ENCODE data around the gene SMIM13.

The SMIM13 gene

DNA sequence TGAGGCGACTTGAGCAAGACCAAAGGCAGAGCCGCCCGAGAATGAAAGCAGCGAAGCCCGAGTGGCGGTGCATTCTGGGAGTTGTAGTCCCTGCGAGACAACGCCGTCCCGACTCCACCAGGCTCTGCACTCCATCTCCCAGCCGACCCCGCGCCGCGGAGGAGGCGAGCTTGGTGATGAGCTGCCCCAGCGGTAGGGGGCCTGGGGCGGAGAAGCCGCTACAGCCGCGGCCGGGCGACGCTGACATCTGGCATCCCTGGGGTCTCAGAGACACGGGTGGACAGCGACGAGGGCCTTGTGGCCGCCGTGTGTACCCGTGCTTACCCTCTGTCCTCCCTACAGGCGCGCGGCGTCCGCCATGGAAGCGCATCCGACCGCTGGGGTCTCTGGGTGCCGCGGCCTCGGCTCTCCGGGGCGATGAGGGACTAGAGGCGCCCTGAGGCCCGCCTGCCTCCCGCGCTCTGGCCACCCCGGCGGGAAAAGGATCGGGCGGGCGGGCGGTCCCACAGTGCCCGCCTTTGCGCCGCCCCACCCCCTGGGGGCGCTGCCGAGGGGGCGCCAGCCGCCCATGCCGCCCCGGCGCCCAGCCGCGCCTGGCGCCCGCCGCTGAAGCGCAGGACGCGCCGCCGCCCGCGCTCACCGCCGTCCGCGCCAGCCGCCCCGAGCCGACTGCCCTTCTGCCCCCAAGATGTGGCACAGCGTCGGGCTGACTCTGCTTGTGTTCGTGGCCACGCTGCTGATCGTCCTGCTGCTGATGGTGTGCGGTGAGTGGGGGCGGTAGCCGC lies at the start of gene SMIM13:
SMIM13 (plus strand) TSS at position 209 of the 785 bp plus-strand sequence; CDS start at position 689, 480 bp downstream.
- H3K4me3 ChIP-seq (ENCODE audit: low read depth in 1 of 2, low read length in 2 of 2) = peak within 1 kb of the TSS; percentile 86 to 96
- H3K4me1 ChIP-seq (ENCODE audit: insufficient read depth, low read length) = peaks cover 7% of the 10 kb centered on the region
- H3K36me3 ChIP-seq (ENCODE audit: insufficient read depth, low read length) = no peaks in the 10 kb centered on the region
- peak within 1 kb of the TSS; percentile 77 for H3K9ac ChIP-seq (ENCODE audit: low read length)
- H3K27me3 ChIP-seq (ENCODE audit: control insufficient read depth in 1 of 2, insufficient read depth in 2 of 2, low read length in 2 of 2) = no peaks in the 10 kb centered on the region
- peak within 1 kb of the TSS; percentile 97 for H3K27ac ChIP-seq (ENCODE audit: low read depth, low read length)
- H3K9me3 ChIP-seq (ENCODE audit: low read length) = no peaks in the 10 kb centered on the region

DNA sequence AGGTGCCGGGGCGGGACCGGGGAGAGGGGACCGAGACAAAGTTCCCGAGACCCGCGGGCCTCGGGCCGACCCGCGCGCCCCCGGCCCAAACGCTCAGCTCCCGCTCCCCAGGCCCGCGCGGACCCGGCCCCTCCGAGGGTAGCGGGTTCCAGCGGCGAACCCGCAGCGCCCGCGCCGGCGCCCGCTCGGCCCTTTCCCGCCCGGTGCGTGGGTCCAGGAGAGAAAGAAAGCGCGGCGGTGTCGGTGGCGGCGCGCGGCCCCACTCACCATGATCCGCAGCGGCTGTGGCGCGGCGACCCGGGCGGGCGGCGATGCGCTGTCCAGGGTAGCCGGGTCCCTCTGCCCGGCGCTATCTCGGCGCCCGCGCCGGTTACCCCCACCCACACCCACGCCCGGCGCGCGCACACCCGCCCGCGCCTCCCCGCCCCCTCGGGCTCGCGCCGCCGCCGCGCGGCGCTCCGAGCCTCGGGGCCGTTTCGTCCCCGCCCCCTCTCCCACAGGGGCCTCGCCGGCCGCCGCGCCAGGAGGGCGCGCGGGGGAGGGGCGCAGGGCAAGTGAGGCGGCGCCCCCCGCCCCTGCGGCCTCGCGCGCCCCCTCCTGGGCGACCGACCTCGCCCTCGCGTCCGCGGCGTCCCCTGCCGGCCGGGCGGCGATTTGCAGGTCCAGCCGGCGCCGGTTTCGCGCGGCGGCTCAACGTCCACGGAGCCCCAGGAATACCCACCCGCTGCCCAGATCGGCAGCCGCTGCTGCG lies 49.5 kb upstream of the SMIM13 start, which contains the start of gene ELOVL2:
ELOVL2 (minus strand) TSS at position 345 of the 751 bp plus-strand sequence; CDS start at position 270, 75 bp downstream.
- Histone ChIP-seq H3K27me3 (ENCODE audit: control insufficient read depth in 1 of 2, insufficient read depth in 2 of 2, low read length in 2 of 2) (peaks cover 38 to 45% of the 10 kb centered on the region in 2 donors), H3K27ac (ENCODE audit: low read depth, low read length) (no peak within 1 kb of the TSS), H3K36me3 (ENCODE audit: insufficient read depth, low read length) (no peaks in the 10 kb centered on the region), H3K4me1 (ENCODE audit: insufficient read depth, low read length) (no peaks in the 10 kb centered on the region), H3K9me3 (ENCODE audit: low read length) (peaks cover 3% of the 10 kb centered on the region), H3K9ac (ENCODE audit: low read length) (no peak within 1 kb of the TSS), H3K4me3 (ENCODE audit: low read depth in 1 of 2, low read length in 2 of 2) (peak within 1 kb of the TSS in 1 of 2 donors; percentile 40)

- H3K36me3 ChIP-seq (ENCODE audit: insufficient read depth, low read length) = no peaks in the 10 kb centered on the region
- peaks cover 38 to 45% of the 10 kb centered on the region in 2 donors for H3K27me3 ChIP-seq (ENCODE audit: control insufficient read depth in 1 of 2, insufficient read depth in 2 of 2, low read length in 2 of 2)
- H3K4me3 ChIP-seq (ENCODE audit: low read depth in 1 of 2, low read length in 2 of 2) = no peak overlapping the region
- H3K9me3 ChIP-seq (ENCODE audit: low read length) = peaks cover 3% of the 10 kb centered on the region
- H3K4me1 ChIP-seq (ENCODE audit: insufficient read depth, low read length) = no peaks in the 10 kb centered on the region
- no peak overlapping the region for H3K9ac ChIP-seq (ENCODE audit: low read length)
- no peak overlapping the region for H3K27ac ChIP-seq (ENCODE audit: low read depth, low read length)
These were observed 48.9 kb upstream of the SMIM13 start for GRCh38 chr6:11044712-11045167.

- H3K36me3 ChIP-seq (ENCODE audit: insufficient read depth, low read length) = no peaks in the 10 kb centered on the region
- H3K27me3 ChIP-seq (ENCODE audit: control insufficient read depth in 1 of 2, insufficient read depth in 2 of 2, low read length in 2 of 2) = peaks cover 15 to 19% of the 10 kb centered on the region in 2 donors
- no peak overlapping the region for H3K27ac ChIP-seq (ENCODE audit: low read depth, low read length)
- no peaks in the 10 kb centered on the region for H3K4me1 ChIP-seq (ENCODE audit: insufficient read depth, low read length)
- no peak overlapping the region for H3K9ac ChIP-seq (ENCODE audit: low read length)
- H3K4me3 ChIP-seq (ENCODE audit: low read depth in 1 of 2, low read length in 2 of 2) = no peak overlapping the region
- no peaks in the 10 kb centered on the region for H3K9me3 ChIP-seq (ENCODE audit: low read length)
These were observed 42.9 kb upstream of the SMIM13 start for GRCh38 chr6:11050731-11051130.

GRCh38 chr6:11053307-11053706 lies 40.3 kb upstream of the SMIM13 start:
- no peak overlapping the region for H3K9ac ChIP-seq (ENCODE audit: low read length)
- no peaks in the 10 kb centered on the region for H3K36me3 ChIP-seq (ENCODE audit: insufficient read depth, low read length)

DNA sequence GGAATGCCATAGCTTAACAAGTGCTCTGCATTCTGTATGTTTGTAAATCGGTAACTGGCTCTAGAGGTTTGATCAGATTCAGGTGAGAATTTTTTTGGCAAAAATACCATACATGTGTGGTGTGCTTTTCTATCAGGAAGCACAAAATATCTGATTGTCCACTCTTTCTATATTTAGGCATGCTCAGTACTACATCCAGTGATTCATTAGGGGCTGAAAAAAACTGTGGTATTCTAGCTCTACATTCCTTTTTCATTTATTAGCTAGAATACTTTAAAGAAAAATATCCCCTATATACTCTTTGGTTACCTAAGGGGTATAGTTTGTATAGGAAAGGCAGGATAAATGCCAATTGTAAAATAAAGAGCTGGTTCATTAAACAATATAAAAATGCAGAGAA lies 38.9 kb upstream of the SMIM13 start:
- Histone ChIP-seq H3K9ac (ENCODE audit: low read length) (no peak overlapping the region), H3K36me3 (ENCODE audit: insufficient read depth, low read length) (no peaks in the 10 kb centered on the region), H3K9me3 (ENCODE audit: low read length) (no peaks in the 10 kb centered on the region), H3K4me3 (ENCODE audit: low read depth in 1 of 2, low read length in 2 of 2) (no peak overlapping the region), H3K27ac (ENCODE audit: low read depth, low read length) (no peak overlapping the region), H3K27me3 (ENCODE audit: control insufficient read depth in 1 of 2, insufficient read depth in 2 of 2, low read length in 2 of 2) (no peaks in the 10 kb centered on the region), H3K4me1 (ENCODE audit: insufficient read depth, low read length) (no peaks in the 10 kb centered on the region)

More at GRCh38 chr6:11053307-11053706, 40.3 kb upstream of the SMIM13 start:
- no peak overlapping the region for H3K4me3 ChIP-seq (ENCODE audit: low read depth in 1 of 2, low read length in 2 of 2)
- H3K27ac ChIP-seq (ENCODE audit: low read depth, low read length) = no peak overlapping the region
- no peaks in the 10 kb centered on the region for H3K27me3 ChIP-seq (ENCODE audit: control insufficient read depth in 1 of 2, insufficient read depth in 2 of 2, low read length in 2 of 2)
- H3K9me3 ChIP-seq (ENCODE audit: low read length) = no peaks in the 10 kb centered on the region
- no peaks in the 10 kb centered on the region for H3K4me1 ChIP-seq (ENCODE audit: insufficient read depth, low read length)

DNA sequence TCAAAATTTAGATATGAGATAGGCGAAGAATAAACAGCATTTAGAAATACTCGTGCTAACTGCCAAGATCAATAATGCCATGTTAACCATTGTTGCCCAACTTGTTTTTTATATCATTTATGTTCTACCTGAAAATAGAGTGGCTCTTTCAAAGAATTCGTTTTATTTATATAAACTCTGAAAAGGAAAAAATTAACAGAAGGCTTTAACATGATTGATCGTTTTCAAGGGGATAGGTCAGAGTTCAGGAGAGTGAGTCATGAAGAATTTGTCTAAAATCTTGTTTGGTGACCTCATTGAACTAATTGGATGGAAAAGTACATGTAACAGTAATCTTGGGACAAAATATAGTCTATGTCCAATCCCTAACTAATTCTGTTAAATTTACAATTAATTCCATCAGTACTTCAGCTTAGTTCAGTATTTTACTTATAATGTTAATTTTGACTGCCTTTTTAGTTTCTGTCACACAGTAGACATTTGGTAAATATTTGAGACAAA lies 38.5 kb upstream of the SMIM13 start:
- Histone ChIP-seq H3K27me3 (ENCODE audit: control insufficient read depth in 1 of 2, insufficient read depth in 2 of 2, low read length in 2 of 2) (no peaks in the 10 kb centered on the region), H3K27ac (ENCODE audit: low read depth, low read length) (no peak overlapping the region), H3K9ac (ENCODE audit: low read length) (no peak overlapping the region), H3K4me3 (ENCODE audit: low read depth in 1 of 2, low read length in 2 of 2) (no peak overlapping the region), H3K4me1 (ENCODE audit: insufficient read depth, low read length) (no peaks in the 10 kb centered on the region), H3K36me3 (ENCODE audit: insufficient read depth, low read length) (no peaks in the 10 kb centered on the region), H3K9me3 (ENCODE audit: low read length) (no peaks in the 10 kb centered on the region)

DNA sequence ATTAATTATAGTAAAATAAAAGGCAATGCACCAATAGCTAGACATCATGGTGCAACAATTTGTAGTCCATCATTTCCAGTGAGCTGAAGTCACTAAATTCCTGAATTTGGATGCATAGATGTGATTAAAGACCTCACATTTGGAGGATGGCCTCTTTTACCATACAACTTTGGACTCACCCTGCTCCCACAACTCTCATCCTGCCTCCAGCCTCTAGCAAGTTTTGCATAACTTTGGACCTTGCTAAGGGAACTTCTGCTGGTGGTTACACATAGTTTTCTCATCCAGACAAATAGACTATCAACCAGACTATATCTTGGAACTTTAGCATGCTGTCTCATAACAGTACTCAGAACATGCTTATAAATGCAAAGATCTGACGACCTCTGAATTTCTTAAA lies 36.8 kb upstream of the SMIM13 start:
- Histone ChIP-seq H3K36me3 (ENCODE audit: insufficient read depth, low read length) (no peaks in the 10 kb centered on the region), H3K27me3 (ENCODE audit: control insufficient read depth in 1 of 2, insufficient read depth in 2 of 2, low read length in 2 of 2) (no peaks in the 10 kb centered on the region), H3K4me1 (ENCODE audit: insufficient read depth, low read length) (no peaks in the 10 kb centered on the region), H3K9ac (ENCODE audit: low read length) (no peak overlapping the region), H3K9me3 (ENCODE audit: low read length) (no peaks in the 10 kb centered on the region), H3K27ac (ENCODE audit: low read depth, low read length) (no peak overlapping the region), H3K4me3 (ENCODE audit: low read depth in 1 of 2, low read length in 2 of 2) (no peak overlapping the region)

- no peak overlapping the region for H3K9ac ChIP-seq (ENCODE audit: low read length)
- no peak overlapping the region for H3K27ac ChIP-seq (ENCODE audit: low read depth, low read length)
- no peaks in the 10 kb centered on the region for H3K36me3 ChIP-seq (ENCODE audit: insufficient read depth, low read length)
- no peaks in the 10 kb centered on the region for H3K27me3 ChIP-seq (ENCODE audit: control insufficient read depth in 1 of 2, insufficient read depth in 2 of 2, low read length in 2 of 2)
- no peak overlapping the region for H3K4me3 ChIP-seq (ENCODE audit: low read depth in 1 of 2, low read length in 2 of 2)
- H3K9me3 ChIP-seq (ENCODE audit: low read length) = no peaks in the 10 kb centered on the region
- no peaks in the 10 kb centered on the region for H3K4me1 ChIP-seq (ENCODE audit: insufficient read depth, low read length)
These were observed 35.2 kb upstream of the SMIM13 start for GRCh38 chr6:11058406-11058805.

GRCh38 chr6:11062083-11062482 lies 31.6 kb upstream of the SMIM13 start:
- H3K9ac ChIP-seq (ENCODE audit: low read length) = no peak overlapping the region
- no peaks in the 10 kb centered on the region for H3K4me1 ChIP-seq (ENCODE audit: insufficient read depth, low read length)
- no peaks in the 10 kb centered on the region for H3K27me3 ChIP-seq (ENCODE audit: control insufficient read depth in 1 of 2, insufficient read depth in 2 of 2, low read length in 2 of 2)
- H3K4me3 ChIP-seq (ENCODE audit: low read depth in 1 of 2, low read length in 2 of 2) = no peak overlapping the region
- no peaks in the 10 kb centered on the region for H3K36me3 ChIP-seq (ENCODE audit: insufficient read depth, low read length)
- H3K27ac ChIP-seq (ENCODE audit: low read depth, low read length) = no peak overlapping the region
- no peaks in the 10 kb centered on the region for H3K9me3 ChIP-seq (ENCODE audit: low read length)

- Histone ChIP-seq H3K9ac (ENCODE audit: low read length) (no peak overlapping the region), H3K9me3 (ENCODE audit: low read length) (no peaks in the 10 kb centered on the region), H3K27ac (ENCODE audit: low read depth, low read length) (no peak overlapping the region), H3K27me3 (ENCODE audit: control insufficient read depth in 1 of 2, insufficient read depth in 2 of 2, low read length in 2 of 2) (no peaks in the 10 kb centered on the region), H3K4me3 (ENCODE audit: low read depth in 1 of 2, low read length in 2 of 2) (no peak overlapping the region), H3K36me3 (ENCODE audit: insufficient read depth, low read length) (no peaks in the 10 kb centered on the region), H3K4me1 (ENCODE audit: insufficient read depth, low read length) (no peaks in the 10 kb centered on the region)
These were observed 30.9 kb upstream of the SMIM13 start for GRCh38 chr6:11062715-11063114.
